Measurements from ENCODE around the gene MALAT1. TPM values are rescaled to one million over a fixed set of nuclear protein-coding genes. Genes with fewer than 3 reads are reported as not detected.

MALAT1 gene
- total and polyA plus RNA-seq, 2 experiments from 2014 or later: 7,439 to 16,838 TPM

DNA sequence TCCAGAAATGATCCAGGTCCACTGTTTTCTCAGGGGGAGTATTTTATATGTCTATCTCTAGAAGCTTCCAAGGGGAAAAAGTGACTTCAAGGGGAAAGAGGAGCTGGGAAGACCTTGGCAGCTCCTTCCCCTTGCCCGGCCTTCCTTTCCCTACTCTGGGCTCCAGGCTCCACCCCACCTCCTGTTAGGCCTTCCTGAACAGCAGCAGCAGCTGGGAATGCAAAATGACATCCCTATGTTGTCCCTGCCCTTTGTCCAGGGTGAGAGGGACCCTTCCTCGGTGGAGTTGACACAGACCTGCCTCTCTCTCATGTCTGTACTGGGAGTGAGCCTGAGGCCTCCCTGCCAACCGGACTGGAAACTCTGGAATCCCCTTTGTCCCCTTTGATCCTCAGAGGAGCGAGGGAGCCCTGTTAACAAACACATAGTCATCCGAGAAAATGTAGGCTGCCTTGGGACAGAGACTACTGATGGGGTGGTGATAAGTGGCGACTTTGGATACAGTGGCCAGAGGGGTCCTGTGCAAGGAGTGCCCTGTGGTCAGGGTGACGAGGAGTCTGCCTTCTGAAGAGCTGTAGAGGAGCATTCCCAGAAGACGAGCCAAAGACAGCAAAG lies 9.0 kb upstream of the MALAT1 start:
- Histone ChIP-seq H3K36me3 (no peaks in the 10 kb centered on the region), H3K27me3 (no peaks in the 10 kb centered on the region), H3K27ac (peak overlapping the region; percentile 100), H3K4me1 (ENCODE audit: low read depth) (peaks cover 81% of the 10 kb centered on the region), H3K4me3 (no peak overlapping the region), H3K9me3 (ENCODE audit: low read depth) (no peaks in the 10 kb centered on the region)
- TF ChIP-seq, protein P1, sequence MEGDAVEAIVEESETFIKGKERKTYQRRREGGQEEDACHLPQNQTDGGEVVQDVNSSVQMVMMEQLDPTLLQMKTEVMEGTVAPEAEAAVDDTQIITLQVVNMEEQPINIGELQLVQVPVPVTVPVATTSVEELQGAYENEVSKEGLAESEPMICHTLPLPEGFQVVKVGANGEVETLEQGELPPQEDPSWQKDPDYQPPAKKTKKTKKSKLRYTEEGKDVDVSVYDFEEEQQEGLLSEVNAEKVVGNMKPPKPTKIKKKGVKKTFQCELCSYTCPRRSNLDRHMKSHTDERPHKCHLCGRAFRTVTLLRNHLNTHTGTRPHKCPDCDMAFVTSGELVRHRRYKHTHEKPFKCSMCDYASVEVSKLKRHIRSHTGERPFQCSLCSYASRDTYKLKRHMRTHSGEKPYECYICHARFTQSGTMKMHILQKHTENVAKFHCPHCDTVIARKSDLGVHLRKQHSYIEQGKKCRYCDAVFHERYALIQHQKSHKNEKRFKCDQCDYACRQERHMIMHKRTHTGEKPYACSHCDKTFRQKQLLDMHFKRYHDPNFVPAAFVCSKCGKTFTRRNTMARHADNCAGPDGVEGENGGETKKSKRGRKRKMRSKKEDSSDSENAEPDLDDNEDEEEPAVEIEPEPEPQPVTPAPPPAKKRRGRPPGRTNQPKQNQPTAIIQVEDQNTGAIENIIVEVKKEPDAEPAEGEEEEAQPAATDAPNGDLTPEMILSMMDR (IDR thresholded peaks at IDR 0.05; ENCODE audit: low read depth, low read length): no peak
- peak in 1 of 2 donors; percentile 56 for DNase-seq (ENCODE audit: low read depth in 1 of 2, low spot score in 1 of 2)

DNA sequence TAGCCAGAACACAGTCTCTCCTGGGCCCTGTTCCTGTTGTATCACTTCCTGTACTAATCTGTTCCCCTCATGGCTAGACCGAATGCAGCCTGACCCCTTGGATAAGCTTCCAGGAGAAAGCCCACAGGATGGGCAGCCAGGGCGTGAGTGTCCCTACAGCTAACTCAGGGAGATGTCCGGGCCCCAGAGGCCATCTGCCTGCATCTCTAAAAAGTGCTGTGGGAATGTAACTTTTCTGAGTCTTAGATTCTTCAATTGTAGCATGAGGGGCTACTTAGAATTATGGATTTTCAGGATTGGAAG lies 7.7 kb upstream of the MALAT1 start:
- Histone ChIP-seq H3K4me3 (no peak overlapping the region), H3K9me3 (ENCODE audit: low read depth) (no peaks in the 10 kb centered on the region), H3K27ac (peak overlapping the region; percentile 100), H3K36me3 (no peaks in the 10 kb centered on the region), H3K27me3 (no peaks in the 10 kb centered on the region), H3K4me1 (ENCODE audit: low read depth) (peaks cover 76% of the 10 kb centered on the region)
- TF ChIP-seq, protein P1 (IDR thresholded peaks at IDR 0.05; ENCODE audit: low read depth, low read length): no peak
- peak in 1 of 2 donors; percentile 42 for DNase-seq (ENCODE audit: low read depth in 1 of 2, low spot score in 1 of 2)

DNA sequence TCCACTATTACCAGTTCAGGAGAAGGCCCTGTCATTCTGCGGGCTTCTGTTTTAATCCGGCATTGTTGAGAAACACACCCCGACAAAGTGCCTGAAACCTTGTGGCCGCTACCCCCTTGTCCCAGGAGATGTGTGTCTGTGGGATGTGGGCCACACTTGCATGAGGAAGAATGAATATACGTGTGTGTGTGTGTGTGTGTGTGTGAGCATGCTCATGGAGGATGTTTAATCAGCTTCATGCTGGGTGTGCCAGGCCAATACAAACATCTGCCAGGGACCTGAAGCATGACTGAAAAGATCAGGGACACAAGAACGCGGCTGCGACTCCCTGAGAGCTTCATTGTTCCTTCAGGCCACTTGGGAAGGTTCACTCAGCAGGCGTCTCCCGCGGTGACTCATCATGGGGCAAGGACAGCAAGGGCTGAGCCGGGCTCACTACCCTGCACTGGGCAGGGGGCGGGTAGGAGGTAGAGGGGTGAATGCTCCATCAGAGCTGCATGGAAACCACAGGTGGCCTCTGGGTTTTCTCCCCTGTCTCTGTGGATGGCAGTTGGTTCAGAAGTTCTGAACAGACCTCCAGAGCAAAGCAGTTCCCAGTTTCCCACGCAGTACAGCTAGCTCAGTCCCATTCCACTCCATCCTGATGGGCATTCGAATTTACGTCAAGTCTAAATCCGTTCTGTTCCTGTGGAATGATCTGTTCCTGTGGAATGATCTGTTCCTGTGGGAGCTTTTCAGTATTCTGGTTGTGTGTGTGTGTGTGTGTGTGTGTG lies 7.0 kb upstream of the MALAT1 start:
- H3K36me3 ChIP-seq: no peaks in the 10 kb centered on the region
- peak in 1 of 2 donors; percentile 88 for DNase-seq (ENCODE audit: low read depth in 1 of 2, low spot score in 1 of 2)
- peaks cover 77% of the 10 kb centered on the region for H3K4me1 ChIP-seq (ENCODE audit: low read depth)
- TF ChIP-seq, protein P1 (IDR thresholded peaks at IDR 0.05; ENCODE audit: low read depth, low read length): no peak
- H3K9me3 ChIP-seq (ENCODE audit: low read depth): no peaks in the 10 kb centered on the region
- no peak overlapping the region for H3K4me3 ChIP-seq
- peak overlapping the region; percentile 100 for H3K27ac ChIP-seq
- H3K27me3 ChIP-seq: no peaks in the 10 kb centered on the region

DNA sequence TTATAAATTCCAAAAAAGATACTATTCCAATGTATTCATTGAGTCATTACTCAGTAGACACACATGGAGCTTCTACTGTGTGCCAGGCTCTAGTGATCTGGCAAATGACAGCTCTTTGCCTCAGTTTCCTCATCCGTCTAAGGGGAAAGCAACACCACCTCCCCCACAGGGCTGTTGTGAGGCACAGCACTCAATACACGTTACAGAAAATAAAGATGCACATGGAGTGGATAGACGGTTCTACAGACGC lies 6.5 kb upstream of the MALAT1 start:
- H3K4me1 ChIP-seq (ENCODE audit: low read depth): peaks cover 75% of the 10 kb centered on the region

DNA sequence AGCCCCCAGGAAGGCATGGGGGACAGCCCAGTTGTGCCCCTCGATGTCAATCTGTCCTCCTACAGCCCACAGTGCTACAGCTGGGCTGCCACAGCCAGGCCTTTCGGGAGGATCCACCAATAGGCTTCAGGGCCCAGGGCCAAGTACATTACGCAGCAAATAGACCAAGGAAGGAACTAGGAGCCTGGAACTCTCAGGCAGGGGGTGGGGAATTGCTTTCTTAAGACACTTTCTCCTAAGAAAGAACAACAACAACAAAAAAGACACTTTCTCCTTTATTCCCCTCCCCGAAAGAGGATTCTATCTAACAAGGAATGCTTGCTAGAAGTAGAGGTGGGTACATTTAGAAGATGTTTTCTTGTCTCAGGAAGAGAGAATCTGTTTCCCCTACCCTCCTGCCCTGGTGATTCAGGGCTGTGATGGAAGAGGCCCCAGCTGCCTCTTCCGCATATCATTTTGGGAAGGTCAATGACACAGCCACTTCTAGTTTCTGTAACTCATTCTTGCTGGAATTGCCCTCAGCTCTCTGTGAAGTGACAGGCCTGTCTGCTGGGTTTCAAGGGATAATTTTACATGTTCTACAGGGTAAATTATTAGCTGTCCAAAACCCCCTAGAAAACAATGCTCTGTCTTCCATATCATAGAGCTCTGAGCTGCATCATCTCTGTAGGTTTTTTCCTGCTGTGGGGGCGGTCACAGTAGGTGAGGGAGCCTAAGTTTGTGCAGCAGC lies 6.0 kb upstream of the MALAT1 start:
- Histone ChIP-seq H3K27ac (peak overlapping the region; percentile 100), H3K4me3 (no peak overlapping the region)

More for the DNA sequence above, 6.5 kb upstream of the MALAT1 start:
- Histone ChIP-seq H3K36me3 (no peaks in the 10 kb centered on the region), H3K27ac (peak overlapping the region; percentile 100), H3K4me3 (no peak overlapping the region), H3K9me3 (ENCODE audit: low read depth) (no peaks in the 10 kb centered on the region), H3K27me3 (no peaks in the 10 kb centered on the region)
- TF ChIP-seq, protein P1 (IDR thresholded peaks at IDR 0.05; ENCODE audit: low read depth, low read length): no peak
- DNase-seq (ENCODE audit: low read depth in 1 of 2, low spot score in 1 of 2): no peak

More for the DNA sequence above, 6.0 kb upstream of the MALAT1 start:
- Histone ChIP-seq H3K4me1 (ENCODE audit: low read depth) (peaks cover 74% of the 10 kb centered on the region), H3K36me3 (peaks cover 1% of the 10 kb centered on the region), H3K27me3 (no peaks in the 10 kb centered on the region), H3K9me3 (ENCODE audit: low read depth) (no peaks in the 10 kb centered on the region)
- TF ChIP-seq, protein P1 (IDR thresholded peaks at IDR 0.05; ENCODE audit: low read depth, low read length): no peak
- DNase-seq (ENCODE audit: low read depth in 1 of 2, low spot score in 1 of 2): peak in 1 of 2 donors; percentile 94

Data from cardiac muscle cell (in vitro differentiated cells and primary cell).